DOHH2 (cell line): Measurements from ENCODE around the gene ZNF235.

Experiments
- H3F3A ChIP-seq: fragments of 200-600 bp; sonication (generic), shearing (Covaris generic); 2 replicates; pipeline ENCODE4 v1.6.0; 2016; ENCODE audit warnings: antibody characterized with exemption, mild to moderate bottlenecking; ENCODE audit not compliant: control insufficient read depth, insufficient read depth
- H3K27ac ChIP-seq: fragments of 200-600 bp; sonication (generic); 2 replicates; pipeline ENCODE4 v1.5.1; 2014; ENCODE audit warnings: low read depth, mild to moderate bottlenecking, low read length, moderate library complexity
- H3K27me3 ChIP-seq: fragments of 200-600 bp; sonication (generic); 2 replicates; pipeline ENCODE4 v1.6.1; 2014; ENCODE audit warnings: mild to moderate bottlenecking, low read length, mixed read lengths; ENCODE audit not compliant: control insufficient read depth
- H3K36me3 ChIP-seq: fragments of 200-600 bp; sonication (generic); 2 replicates; pipeline ENCODE4 v1.6.1; 2014; ENCODE audit warnings: mild to moderate bottlenecking, low read length, moderate library complexity, mixed read lengths; ENCODE audit not compliant: control insufficient read depth
- H3K4me1 ChIP-seq: fragments of 200-600 bp; sonication (generic); 2 replicates; pipeline ENCODE4 v1.6.1; 2014; ENCODE audit warnings: mild to moderate bottlenecking, low read length, mixed read lengths; ENCODE audit not compliant: control insufficient read depth
- H3K4me2 ChIP-seq: fragments of 200-600 bp; sonication (generic); 2 replicates; pipeline ENCODE4 v1.6.0; 2014; ENCODE audit warnings: mild to moderate bottlenecking, low read length, moderate library complexity
- H3K4me3 ChIP-seq: fragments of 200-600 bp; sonication (generic); 2 replicates; pipeline ENCODE4 v1.5.1; 2014; ENCODE audit warnings: mild to moderate bottlenecking, low read length, mixed read lengths
- H3K79me2 ChIP-seq: fragments of 200-600 bp; sonication (generic); 2 replicates; pipeline ENCODE4 v1.6.1; 2014; ENCODE audit warnings: mild to moderate bottlenecking, low read length, mixed read lengths; ENCODE audit not compliant: control insufficient read depth
- H3K9me2 ChIP-seq: fragments of 200-600 bp; sonication (generic); replicated peaks from 2 replicates; pipeline ENCODE4 v1.6.1; 2014; ENCODE audit warnings: mild to moderate bottlenecking, low read length, mixed read lengths; ENCODE audit not compliant: control insufficient read depth
- H3K9me3 ChIP-seq: fragments of 200-600 bp; sonication (generic); 2 replicates; pipeline ENCODE4 v1.6.1; 2014; ENCODE audit warnings: antibody characterized with exemption, low read length, mixed read lengths; ENCODE audit not compliant: control insufficient read depth, insufficient read depth
- H4K20me1 ChIP-seq: fragments of 200-600 bp; sonication (generic); 2 replicates; pipeline ENCODE4 v1.6.0; 2014; ENCODE audit warnings: low read depth, mild to moderate bottlenecking, antibody characterized with exemption, low read length, moderate library complexity; ENCODE audit not compliant: control insufficient read depth, insufficient read depth
- EZH2phosphoT487 ChIP-seq: fragments of 200-600 bp; sonication (generic); IDR thresholded peaks from 2 replicates; pipeline ENCODE4 v1.6.1; 2017; ENCODE audit warnings: borderline replicate concordance, mild to moderate bottlenecking, antibody characterized with exemption, low read length, moderate library complexity, mixed read lengths
- TF ChIP-seq, protein P1 (sequence below): fragments of 200-600 bp; sonication (generic); IDR thresholded peaks from one replicate; pipeline ENCODE4 v1.5.1; 2014; ENCODE audit warnings: antibody characterized with exemption, mild to moderate bottlenecking, low read depth, low read length; ENCODE audit not compliant: poor library complexity, severe bottlenecking

Gene ZNF235

DNA sequence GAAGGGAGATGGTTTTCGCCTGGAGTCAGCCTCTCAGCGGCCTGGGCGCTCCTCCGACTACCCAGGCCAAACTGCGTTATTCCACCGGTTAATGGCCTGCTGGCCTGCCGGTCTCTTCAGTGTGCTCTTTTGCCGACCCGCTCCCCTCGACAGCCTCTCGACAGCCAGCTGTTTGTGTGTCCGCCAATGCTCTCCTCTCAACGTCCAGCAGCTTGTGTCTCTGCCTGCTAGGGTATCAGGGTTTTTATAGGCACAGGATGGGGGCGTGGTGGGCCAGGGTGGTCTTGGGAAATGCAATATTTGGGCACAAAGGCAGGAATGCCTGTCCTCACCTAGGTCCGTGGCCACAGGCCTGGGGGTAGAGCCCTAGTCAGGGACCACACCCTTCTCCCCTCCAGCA, 1.5 kb upstream of the ZNF235 start:
- Histone ChIP-seq H3K4me1 (0 out of 2 replicates have a peak, but pooled peaks cover 4% of the 10 kb centered on the region), H3K27me3 (no peaks in the 10 kb centered on the region), H3K27ac (no peak overlapping the region), H3K9me2 (no peaks in the 10 kb centered on the region), H3K4me2 (no peak overlapping the region), H3F3A (no peaks in the 10 kb centered on the region), H4K20me1 (no peaks in the 10 kb centered on the region), H3K9me3 (peaks cover 7% of the 10 kb centered on the region; the same call in 1 of the 2 replicates), H3K79me2 (no peaks in the 10 kb centered on the region), H3K4me3 (no peak overlapping the region), H3K36me3 (no peaks in the 10 kb centered on the region)
- TF ChIP-seq EZH2phosphoT487: no peak

- no peaks in the 10 kb centered on the region for H4K20me1 ChIP-seq
- TF ChIP-seq, protein P1, sequence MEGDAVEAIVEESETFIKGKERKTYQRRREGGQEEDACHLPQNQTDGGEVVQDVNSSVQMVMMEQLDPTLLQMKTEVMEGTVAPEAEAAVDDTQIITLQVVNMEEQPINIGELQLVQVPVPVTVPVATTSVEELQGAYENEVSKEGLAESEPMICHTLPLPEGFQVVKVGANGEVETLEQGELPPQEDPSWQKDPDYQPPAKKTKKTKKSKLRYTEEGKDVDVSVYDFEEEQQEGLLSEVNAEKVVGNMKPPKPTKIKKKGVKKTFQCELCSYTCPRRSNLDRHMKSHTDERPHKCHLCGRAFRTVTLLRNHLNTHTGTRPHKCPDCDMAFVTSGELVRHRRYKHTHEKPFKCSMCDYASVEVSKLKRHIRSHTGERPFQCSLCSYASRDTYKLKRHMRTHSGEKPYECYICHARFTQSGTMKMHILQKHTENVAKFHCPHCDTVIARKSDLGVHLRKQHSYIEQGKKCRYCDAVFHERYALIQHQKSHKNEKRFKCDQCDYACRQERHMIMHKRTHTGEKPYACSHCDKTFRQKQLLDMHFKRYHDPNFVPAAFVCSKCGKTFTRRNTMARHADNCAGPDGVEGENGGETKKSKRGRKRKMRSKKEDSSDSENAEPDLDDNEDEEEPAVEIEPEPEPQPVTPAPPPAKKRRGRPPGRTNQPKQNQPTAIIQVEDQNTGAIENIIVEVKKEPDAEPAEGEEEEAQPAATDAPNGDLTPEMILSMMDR: no peak
- H3K4me3 ChIP-seq: peak overlapping the region; percentile 78
Measured at GRCh38 chr19:44305457-44305856, 632 bp upstream of the ZNF235 start.

GRCh38 chr19:44303976-44304568, 753 bp downstream of the ZNF235 start:
- Histone ChIP-seq H3K27ac (no peak overlapping the region), H3F3A (no peaks in the 10 kb centered on the region), H3K79me2 (no peaks in the 10 kb centered on the region), H3K4me1 (0 out of 2 replicates have a peak, but pooled peaks cover 4% of the 10 kb centered on the region), H4K20me1 (no peaks in the 10 kb centered on the region), H3K4me3 (peak overlapping the region; percentile 78), H3K27me3 (no peaks in the 10 kb centered on the region), H3K36me3 (no peaks in the 10 kb centered on the region), H3K9me2 (no peaks in the 10 kb centered on the region), H3K4me2 (peak overlapping the region; percentile 68), H3K9me3 (peaks cover 7% of the 10 kb centered on the region; the same call in 1 of the 2 replicates)
- TF ChIP-seq, protein P1: no peak
- TF ChIP-seq EZH2phosphoT487: no peak

More at GRCh38 chr19:44305457-44305856, 632 bp upstream of the ZNF235 start:
- Histone ChIP-seq H3K4me2 (peak overlapping the region; percentile 68), H3K27me3 (no peaks in the 10 kb centered on the region), H3K9me3 (peaks cover 7% of the 10 kb centered on the region; the same call in 1 of the 2 replicates), H3K4me1 (0 out of 2 replicates have a peak, but pooled peaks cover 4% of the 10 kb centered on the region), H3F3A (no peaks in the 10 kb centered on the region), H3K79me2 (no peaks in the 10 kb centered on the region), H3K27ac (no peak overlapping the region), H3K36me3 (no peaks in the 10 kb centered on the region), H3K9me2 (no peaks in the 10 kb centered on the region)

- Histone ChIP-seq H4K20me1 (no peaks in the 10 kb centered on the region), H3K36me3 (no peaks in the 10 kb centered on the region; the same call in 1 of the 2 replicates), H3K9me2 (no peaks in the 10 kb centered on the region), H3K27ac (no peak overlapping the region), H3K4me2 (no peak overlapping the region), H3K27me3 (no peaks in the 10 kb centered on the region), H3K4me3 (no peak overlapping the region), H3F3A (no peaks in the 10 kb centered on the region), H3K4me1 (0 out of 2 replicates have a peak, but pooled peaks cover 4% of the 10 kb centered on the region), H3K79me2 (no peaks in the 10 kb centered on the region), H3K9me3 (peaks cover 7% of the 10 kb centered on the region; the same call in 1 of the 2 replicates)
- TF ChIP-seq, protein P1: no peak
- no peak for TF ChIP-seq EZH2phosphoT487
Measured at GRCh38 chr19:44303320-44303719, 1.5 kb downstream of the ZNF235 start.
